ENCODE results near the gene LYRM1. TPM values are rescaled to one million over a fixed set of nuclear protein-coding genes. Genes with fewer than 3 reads are reported as not detected.
A peak's percentile ranks its signal among the peaks of the same experiment; 100 is the strongest.

Gene LYRM1
- total RNA-seq, 4 donors from 2014 or later: 30.6 to 67.3 (median 39.4) TPM

DNA sequence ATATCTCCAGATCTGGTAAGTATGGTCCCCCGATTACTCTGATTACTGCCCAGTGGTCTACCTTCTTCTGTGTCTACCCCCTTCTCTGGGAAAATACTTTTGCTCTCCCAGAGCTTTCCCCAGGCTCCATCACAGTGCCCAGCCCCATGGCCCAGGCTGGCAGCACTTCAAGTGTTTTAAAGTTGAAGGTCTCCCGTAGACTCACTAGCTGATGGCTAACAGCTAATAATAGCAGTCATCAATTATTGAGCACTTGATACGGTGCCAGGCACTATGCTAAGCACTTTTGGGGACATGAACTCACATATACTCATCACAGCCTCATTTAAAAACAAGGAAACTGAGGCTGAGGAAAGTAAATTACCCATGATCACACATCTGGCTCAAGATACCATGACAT, 33.8 kb upstream of the LYRM1 start:
- peaks cover 3 to 76% (median 61%) of the 10 kb centered on the region in 4 donors for H3K4me1 ChIP-seq
- H3K27me3 ChIP-seq: no peaks in the 10 kb centered on the region
- WGBS, 2 donors: 57% methylated on average over 3 of the region's 3 CpGs

DNA sequence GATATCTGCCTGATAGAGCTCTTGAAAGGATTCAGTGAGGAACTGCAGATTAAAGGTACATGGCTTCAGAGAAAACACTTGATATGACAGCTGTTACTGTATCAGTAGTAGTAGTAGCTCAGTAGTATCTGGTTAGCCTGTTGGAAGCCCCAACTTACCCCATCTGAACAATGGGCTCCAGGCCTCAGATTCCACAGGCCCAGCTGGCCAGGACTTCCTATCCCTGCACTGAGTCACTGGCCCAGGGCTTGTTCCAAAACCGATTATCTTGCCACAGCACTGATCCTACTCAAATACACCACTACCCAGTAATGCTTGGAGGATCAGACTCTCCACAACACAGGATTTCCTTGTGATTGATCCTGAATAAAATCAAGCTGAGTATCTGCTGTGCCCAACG, 33.0 kb upstream of the LYRM1 start:
- TF ChIP-seq POLR2A (IDR thresholded peaks at IDR 0.05) (no peak), EP300 (IDR thresholded peaks at IDR 0.05) (no peak)
- TF ChIP-seq, protein P1, sequence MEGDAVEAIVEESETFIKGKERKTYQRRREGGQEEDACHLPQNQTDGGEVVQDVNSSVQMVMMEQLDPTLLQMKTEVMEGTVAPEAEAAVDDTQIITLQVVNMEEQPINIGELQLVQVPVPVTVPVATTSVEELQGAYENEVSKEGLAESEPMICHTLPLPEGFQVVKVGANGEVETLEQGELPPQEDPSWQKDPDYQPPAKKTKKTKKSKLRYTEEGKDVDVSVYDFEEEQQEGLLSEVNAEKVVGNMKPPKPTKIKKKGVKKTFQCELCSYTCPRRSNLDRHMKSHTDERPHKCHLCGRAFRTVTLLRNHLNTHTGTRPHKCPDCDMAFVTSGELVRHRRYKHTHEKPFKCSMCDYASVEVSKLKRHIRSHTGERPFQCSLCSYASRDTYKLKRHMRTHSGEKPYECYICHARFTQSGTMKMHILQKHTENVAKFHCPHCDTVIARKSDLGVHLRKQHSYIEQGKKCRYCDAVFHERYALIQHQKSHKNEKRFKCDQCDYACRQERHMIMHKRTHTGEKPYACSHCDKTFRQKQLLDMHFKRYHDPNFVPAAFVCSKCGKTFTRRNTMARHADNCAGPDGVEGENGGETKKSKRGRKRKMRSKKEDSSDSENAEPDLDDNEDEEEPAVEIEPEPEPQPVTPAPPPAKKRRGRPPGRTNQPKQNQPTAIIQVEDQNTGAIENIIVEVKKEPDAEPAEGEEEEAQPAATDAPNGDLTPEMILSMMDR (IDR thresholded peaks at IDR 0.05): no peak
- H3K9me3 ChIP-seq: no peaks in the 10 kb centered on the region
- no peak overlapping the region for H3K4me3 ChIP-seq
- H3K4me1 ChIP-seq: peaks cover 3 to 84% (median 69%) of the 10 kb centered on the region in 4 donors
- no peaks in the 10 kb centered on the region for H3K36me3 ChIP-seq
- H3K27me3 ChIP-seq: no peaks in the 10 kb centered on the region
- WGBS, 2 donors: 64 to 71% methylated on average over 2 of the region's 2 CpGs
- H3K27ac ChIP-seq: peak overlapping the region; percentile 58 to 90 (median 83)
- no peak for DNase-seq (ENCODE audit: low spot score in 2 of 2)

More for the DNA sequence above, 33.8 kb upstream of the LYRM1 start:
- Histone ChIP-seq H3K4me3 (no peak overlapping the region), H3K27ac (peak overlapping the region; percentile 58 to 90 (median 83)), H3K9me3 (no peaks in the 10 kb centered on the region), H3K36me3 (peaks cover 0 to 8% (median 0%) of the 10 kb centered on the region in 3 donors)
- TF ChIP-seq POLR2A (IDR thresholded peaks at IDR 0.05): no peak
- DNase-seq (ENCODE audit: low spot score in 2 of 2): no peak

DNA sequence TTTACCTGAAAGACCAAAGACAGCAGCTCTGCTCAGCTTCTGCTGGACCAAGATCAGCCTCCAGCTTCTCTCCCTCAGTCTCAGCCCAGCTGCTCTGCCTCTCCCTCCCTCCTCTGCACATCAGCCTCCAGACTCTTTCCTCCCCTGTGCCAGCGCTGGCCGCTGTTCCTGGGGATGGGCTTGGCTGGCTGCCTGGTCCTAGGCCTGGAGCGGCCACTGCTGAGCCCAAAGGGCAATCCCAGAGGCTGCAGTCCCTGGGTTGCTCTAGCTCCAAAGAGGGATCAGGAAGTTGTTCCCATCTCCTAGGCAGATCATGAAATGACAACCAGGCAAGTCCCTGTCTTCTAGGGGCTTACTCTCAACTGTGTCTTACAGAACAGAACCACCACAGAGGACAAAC, 31.7 kb upstream of the LYRM1 start:
- peak overlapping the region; percentile 58 to 90 (median 83) for H3K27ac ChIP-seq
- 9 to 24% methylated on average over 3 of the region's 3 CpGs for WGBS, 2 donors
- no peak for TF ChIP-seq POLR2A (IDR thresholded peaks at IDR 0.05)
- TF ChIP-seq, protein P1 (IDR thresholded peaks at IDR 0.05): no peak
- peak in 1 of 2 donors; percentile 81 for TF ChIP-seq EP300 (IDR thresholded peaks at IDR 0.05)
- peak overlapping the region in 1 of 4 donors; percentile 17 for H3K4me3 ChIP-seq
- H3K4me1 ChIP-seq: peaks cover 3 to 89% (median 79%) of the 10 kb centered on the region in 4 donors
- no peaks in the 10 kb centered on the region for H3K27me3 ChIP-seq
- no peaks in the 10 kb centered on the region for H3K9me3 ChIP-seq
- DNase-seq (ENCODE audit: low spot score in 2 of 2): peak; percentile 62 to 68
- no peaks in the 10 kb centered on the region for H3K36me3 ChIP-seq

DNA sequence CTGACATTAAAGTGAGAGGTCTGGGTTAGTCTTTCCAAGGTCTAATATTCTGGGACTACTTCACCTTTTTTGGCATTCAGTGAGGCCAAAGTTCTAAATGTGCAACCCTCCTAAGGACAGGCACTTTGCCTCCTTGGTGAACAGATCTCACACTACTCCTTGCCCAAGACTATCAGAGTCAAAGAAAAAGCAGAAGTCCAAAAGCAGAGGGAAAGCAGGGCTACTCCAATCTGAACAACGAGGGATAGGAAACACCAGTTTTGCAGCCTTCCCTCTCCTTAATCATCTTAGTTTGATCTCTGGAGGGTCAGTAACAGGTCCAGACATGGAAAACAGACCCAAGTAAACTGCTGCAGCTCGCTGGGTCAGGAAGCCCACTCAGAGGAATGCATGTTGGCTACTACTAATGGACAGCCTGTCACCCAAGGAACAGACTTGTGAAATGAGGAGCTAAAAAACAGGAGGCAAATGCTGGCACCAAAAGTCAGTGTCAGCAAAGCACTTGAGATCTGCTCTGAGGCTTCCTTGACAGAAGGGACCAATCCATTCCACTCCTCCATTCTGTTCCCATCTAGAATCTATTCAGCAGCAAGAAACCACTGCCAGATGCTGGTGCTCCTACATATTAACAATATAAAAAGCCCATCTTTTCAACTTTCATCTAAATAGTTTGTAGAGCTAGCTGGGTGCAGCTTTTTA, 30.3 kb upstream of the LYRM1 start:
- TF ChIP-seq, protein P1 (IDR thresholded peaks at IDR 0.05): no peak
- TF ChIP-seq POLR2A (IDR thresholded peaks at IDR 0.05): no peak
- TF ChIP-seq EP300 (IDR thresholded peaks at IDR 0.05): no peak
- H3K4me3 ChIP-seq: no peak overlapping the region
- peak overlapping the region; percentile 51 to 90 (median 83) for H3K27ac ChIP-seq
- WGBS, 2 donors: 59 to 67% methylated on average over 2 of the region's 2 CpGs
- no peak for DNase-seq (ENCODE audit: low spot score in 2 of 2)
- H3K4me1 ChIP-seq: peaks cover 3 to 100% (median 83%) of the 10 kb centered on the region in 4 donors
- H3K9me3 ChIP-seq: no peaks in the 10 kb centered on the region
- no peaks in the 10 kb centered on the region for H3K36me3 ChIP-seq
- no peaks in the 10 kb centered on the region for H3K27me3 ChIP-seq

DNA sequence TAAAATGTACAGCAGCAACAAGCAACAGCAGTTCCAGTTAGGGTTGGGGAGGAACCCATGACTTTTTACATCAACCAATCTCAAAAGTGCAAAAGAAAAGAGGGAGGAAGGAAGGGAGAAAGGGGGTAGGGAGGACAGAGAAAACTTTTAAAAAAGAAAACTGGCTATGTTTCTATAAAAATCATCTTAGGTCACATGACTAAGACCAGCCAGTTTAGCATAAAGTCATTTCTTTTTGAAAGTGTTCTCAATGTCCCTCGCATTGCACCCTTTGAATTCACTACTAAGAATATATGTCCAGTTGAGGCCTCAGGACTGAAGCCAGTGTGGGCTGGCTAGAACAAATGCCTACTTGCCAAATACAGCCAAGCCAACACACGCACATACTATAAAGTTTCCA, 29.3 kb upstream of the LYRM1 start:
- TF ChIP-seq EP300 (IDR thresholded peaks at IDR 0.05) (peak in 1 of 2 donors; percentile 82), POLR2A (IDR thresholded peaks at IDR 0.05) (no peak)
- TF ChIP-seq, protein P1 (IDR thresholded peaks at IDR 0.05): no peak
- H3K36me3 ChIP-seq: no peaks in the 10 kb centered on the region
- H3K27me3 ChIP-seq: no peaks in the 10 kb centered on the region
- no peaks in the 10 kb centered on the region for H3K9me3 ChIP-seq
- DNase-seq (ENCODE audit: low spot score in 2 of 2): no peak
- WGBS, 2 donors: 34 to 38% methylated on average over 2 of the region's 2 CpGs
- H3K4me1 ChIP-seq: peaks cover 3 to 97% (median 76%) of the 10 kb centered on the region in 4 donors
- H3K27ac ChIP-seq: peak overlapping the region; percentile 51 to 90 (median 83)
- H3K4me3 ChIP-seq: no peak overlapping the region

Measured in tibial nerve (tissue), 4 donors.